ENCODE results near the gene MAGEB3.
"Not testable (repeated sequence)": the region's sequence is repeated elsewhere in the genome, so short reads cannot be mapped to it uniquely, and the experiment has no call there.

The MAGEB3 gene, protein sequence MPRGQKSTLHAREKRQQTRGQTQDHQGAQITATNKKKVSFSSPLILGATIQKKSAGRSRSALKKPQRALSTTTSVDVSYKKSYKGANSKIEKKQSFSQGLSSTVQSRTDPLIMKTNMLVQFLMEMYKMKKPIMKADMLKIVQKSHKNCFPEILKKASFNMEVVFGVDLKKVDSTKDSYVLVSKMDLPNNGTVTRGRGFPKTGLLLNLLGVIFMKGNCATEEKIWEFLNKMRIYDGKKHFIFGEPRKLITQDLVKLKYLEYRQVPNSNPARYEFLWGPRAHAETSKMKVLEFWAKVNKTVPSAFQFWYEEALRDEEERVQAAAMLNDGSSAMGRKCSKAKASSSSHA

DNA sequence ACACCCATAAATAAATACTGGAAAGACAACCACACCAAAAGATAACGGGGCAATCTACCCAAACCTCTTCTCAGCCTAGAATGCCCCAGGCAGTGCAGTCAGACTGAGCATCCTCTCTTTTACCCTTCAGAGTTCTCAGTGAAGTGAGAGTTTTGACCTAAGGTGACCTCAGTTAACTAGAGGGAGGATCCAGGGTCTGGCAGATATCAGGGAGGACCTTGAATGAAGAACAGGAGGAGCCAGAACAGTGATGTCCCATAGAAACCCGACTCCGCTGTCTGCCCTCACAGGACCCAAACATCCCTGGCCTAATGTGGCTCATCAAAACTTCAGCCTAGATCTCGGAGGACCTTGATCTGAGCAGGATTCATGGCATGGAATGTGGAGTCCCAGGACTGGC, at the start of gene MAGEB3:
TSS of gene MAGEB3 (plus strand) at position 263 of the 400 bp plus-strand sequence. CDS start 5,268 bp downstream, outside the sequence.
- DNase-seq (ENCODE audit: low spot score) = no peak

DNA sequence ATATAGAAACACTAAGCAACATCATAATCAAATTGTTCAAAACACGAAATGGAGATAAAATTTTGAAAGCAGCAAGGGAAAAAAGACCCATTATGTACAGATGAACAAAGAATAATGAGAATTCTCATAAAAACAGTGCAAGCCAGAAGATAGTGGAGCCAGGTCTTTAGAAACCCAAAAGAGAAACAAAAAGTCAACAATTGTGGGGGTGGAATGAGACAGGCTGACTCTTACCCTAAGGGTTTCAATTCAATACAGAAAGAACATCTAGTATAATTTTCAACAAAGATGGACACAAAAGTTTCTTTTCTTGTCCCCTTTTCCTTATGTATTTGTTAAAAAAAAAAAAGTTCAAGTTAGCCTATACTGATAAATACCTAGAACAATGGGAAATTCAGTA, 49.1 kb upstream of the MAGEB3 start:
- DNase-seq (ENCODE audit: low spot score) = no peak

DNA sequence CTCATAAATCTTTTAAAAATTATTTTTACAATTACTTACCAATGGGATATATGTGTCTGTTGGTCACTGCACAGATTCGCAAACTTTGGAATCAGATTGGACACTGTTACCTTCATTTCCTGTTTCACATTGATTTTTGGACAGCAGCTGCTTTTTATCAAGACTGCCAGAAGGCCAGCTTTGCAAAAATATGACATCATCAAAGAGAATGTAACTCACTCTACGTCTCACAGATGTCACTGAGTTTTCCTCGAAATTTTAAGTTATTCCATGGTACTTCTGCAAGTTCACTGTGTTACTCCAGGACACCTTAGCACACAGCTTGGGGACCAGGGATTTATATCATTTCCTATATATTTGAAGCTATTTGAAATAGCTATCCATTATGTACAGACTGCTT, 46.9 kb upstream of the MAGEB3 start:
- DNase-seq (ENCODE audit: low spot score) = no peak

GRCh38 chrX:30190426-30190825, 40.0 kb upstream of the MAGEB3 start:
- DNase-seq (ENCODE audit: low spot score) = no peak

DNA sequence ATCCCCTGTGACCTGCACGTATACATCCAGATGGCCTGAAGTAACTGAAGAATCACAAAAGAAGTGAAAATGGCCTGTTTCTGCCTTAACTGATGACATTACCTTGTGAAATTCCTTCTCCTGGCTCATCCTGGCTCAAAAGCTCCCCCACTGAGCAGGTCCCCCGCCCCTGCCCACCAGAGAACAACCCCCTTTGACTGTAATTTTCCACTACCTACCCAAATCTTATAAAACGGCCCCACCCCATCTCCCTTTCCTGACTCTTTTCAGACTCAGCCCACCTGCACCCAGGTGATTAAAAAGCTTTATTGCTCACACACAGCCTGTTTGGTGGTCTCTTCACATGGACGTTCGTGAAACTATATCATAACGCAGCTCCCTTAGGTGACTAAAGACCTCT, 36.5 kb upstream of the MAGEB3 start:
- DNase-seq (ENCODE audit: low spot score) = not testable (repeated sequence)

GRCh38 chrX:30196322-30196721, 34.1 kb upstream of the MAGEB3 start:
- peak; percentile 33 for DNase-seq (ENCODE audit: low spot score)

DNA sequence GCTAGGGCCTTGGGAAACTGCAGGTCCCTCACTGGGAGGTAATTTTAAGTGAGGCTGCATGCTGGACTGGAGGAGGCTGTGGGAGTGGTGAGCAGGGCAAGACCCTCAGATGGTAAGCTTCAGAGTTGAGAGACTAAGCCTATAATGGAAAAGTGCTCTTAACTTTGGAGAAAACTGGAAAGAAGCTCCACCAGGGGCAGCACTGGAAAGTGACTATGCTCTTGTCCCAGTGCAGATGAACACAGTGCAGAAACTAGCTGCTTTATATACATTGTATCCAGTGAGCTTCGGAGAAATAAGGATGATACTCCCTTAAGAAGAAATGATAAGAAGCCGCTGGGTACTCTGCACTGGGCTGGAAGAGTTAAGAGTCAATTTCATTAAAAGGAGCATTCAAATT, 18.3 kb upstream of the MAGEB3 start:
- no peak for DNase-seq (ENCODE audit: low spot score)

DNA sequence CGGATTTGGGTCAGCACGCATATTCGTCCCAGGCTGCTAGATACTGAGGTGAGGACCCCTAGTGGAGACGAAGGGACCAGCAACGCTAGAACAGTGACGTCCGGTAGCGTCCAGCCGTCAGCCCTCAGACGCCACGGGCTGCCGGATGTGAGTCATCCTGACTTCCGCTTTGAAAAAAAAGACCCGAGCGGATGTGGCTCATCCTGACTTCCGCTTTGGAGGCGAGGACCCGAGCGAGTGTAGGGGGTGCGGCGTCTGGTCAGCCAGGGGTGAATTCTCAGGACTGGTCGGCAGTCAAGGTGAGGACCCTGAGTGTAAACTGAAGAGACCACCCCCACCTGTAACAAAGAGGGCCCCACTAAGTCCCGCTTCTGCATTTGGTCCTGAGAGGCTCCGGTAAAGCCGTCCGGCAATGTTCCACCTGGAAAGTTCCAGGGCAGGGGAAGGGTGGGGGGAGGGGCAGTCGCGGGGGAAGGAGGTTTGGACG, 15.1 kb upstream of the MAGEB3 start, which contains the start of gene MAGEB2:
TSS of gene MAGEB2 (plus strand) at position 207 of the 487 bp plus-strand sequence. CDS start 3,018 bp downstream, outside the sequence.
- DNase-seq (ENCODE audit: low spot score) = no peak

GRCh38 chrX:30217465-30217864, 13.0 kb upstream of the MAGEB3 start:
- DNase-seq (ENCODE audit: low spot score) = no peak

- DNase-seq (ENCODE audit: low spot score) = no peak
These were observed 11.1 kb upstream of the MAGEB3 start for GRCh38 chrX:30219372-30219771.

DNA sequence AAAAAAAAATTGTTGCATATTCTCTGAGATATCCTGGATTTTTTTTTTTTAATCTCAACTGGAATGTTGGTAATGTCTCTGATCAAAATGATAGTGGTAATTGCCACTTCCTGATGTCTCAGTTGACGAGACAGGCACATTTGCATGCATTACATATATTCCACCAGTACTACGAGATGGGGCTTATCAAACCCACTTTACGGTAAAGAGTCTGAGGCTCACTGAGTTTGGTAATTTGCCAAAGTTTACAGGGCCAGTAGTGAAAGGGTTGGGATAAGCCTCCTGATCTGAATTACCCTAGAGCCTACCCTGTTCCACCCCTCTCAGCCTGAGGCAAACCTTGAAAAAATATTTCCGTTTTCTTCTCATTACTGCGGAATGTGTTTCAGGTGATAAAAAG, 9.8 kb upstream of the MAGEB3 start:
- no peak for DNase-seq (ENCODE audit: low spot score)

- no peak for DNase-seq (ENCODE audit: low spot score)
These were observed 5.9 kb upstream of the MAGEB3 start for GRCh38 chrX:30224536-30224935.

GRCh38 chrX:30228526-30228925, 1.9 kb upstream of the MAGEB3 start:
- DNase-seq (ENCODE audit: low spot score) = no peak

- DNase-seq (ENCODE audit: low spot score) = no peak
These were observed 11.4 kb downstream of the MAGEB3 start, which contains the start of gene MAGEB4 for GRCh38 chrX:30241724-30242415. TSS of gene MAGEB4 (plus strand) at chrX:30242000. CDS start at chrX:30242136, 136 bp downstream.

DNA sequence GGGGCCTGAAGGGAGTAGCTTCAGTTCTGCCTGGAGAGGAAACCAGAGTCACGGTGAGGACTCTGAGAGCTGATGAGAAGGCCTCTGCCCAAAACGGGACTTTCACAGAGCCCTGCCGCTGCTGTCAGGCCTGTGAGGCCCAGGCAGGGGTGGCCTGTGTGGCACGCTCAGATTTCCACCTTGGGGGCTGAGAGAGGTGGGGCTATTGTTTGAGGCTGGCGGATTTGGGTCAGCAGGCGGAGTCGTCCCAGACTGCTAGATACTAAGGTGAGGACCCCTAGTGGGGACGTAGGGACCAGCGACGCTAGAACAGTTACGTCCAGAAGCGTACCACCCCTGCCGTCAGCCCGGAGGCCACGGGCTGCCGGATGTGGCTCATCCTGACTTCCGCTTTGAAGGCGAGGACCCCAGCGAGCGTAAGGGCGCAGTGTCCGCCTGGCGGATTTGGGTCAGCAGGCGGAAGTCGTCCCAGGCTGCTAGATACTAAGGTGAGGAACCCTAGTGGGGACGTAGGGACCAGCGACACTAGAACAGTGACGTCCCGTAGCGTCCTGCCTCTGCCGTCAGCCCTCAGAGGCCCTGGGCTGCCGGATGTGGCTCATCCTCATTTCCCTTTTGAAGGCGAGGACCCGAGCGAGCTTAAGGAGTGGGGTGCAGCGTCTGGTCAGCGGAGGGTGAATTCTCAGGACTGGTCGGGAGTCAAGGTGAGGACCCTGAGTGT, 16.5 kb downstream of the MAGEB3 start, which contains the start of gene MAGEB1:
TSS of gene MAGEB1 (plus strand) at position 378 of the 721 bp plus-strand sequence. CDS start 3,348 bp downstream, outside the sequence.
- no peak for DNase-seq (ENCODE audit: low spot score)

- DNase-seq (ENCODE audit: low spot score) = no peak
These were observed 18.4 kb downstream of the MAGEB3 start for GRCh38 chrX:30248854-30249253.

DNA sequence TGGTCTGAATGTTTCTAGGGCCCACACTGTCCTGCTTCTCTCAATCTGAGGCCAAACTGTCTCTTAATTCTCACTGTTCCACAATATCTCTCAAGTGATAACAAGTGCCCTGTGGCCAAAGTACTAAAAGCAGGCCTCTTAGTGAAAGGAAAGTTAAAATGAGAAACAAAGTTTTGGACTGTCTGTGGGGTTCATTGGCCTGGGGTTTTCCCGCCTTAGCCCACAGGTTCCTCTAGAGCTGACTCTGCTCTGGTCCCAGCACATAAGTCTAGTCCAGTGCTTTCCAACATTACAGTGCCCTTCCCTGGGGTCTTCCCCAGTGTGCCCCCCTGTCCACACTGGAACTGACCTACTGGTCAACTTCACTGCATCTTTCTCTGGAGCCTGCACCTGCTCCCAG, 22.8 kb downstream of the MAGEB3 start:
- DNase-seq (ENCODE audit: low spot score) = no peak

DNA sequence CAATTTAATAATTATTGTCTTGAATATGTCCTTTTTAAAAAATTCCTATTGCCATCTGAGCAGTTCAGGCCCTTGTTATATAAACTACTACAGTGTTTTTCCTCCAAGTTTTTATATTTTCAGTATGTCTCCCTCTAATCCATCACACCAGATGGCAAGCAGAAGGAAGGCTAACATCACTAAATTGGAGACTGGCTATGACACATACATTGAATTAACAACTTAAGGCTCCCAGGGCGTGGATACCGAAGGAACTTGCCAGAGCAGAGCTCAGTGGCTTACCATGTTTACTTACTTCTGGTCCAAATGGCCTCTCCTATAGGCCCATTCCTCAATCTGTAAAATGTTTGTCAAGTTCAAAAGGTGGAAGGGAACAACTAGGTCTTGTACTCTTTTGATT, 29.5 kb downstream of the MAGEB3 start:
- DNase-seq (ENCODE audit: low spot score) = no peak

GRCh38 chrX:30261012-30261411, 30.6 kb downstream of the MAGEB3 start:
- no peak for DNase-seq (ENCODE audit: low spot score)

GRCh38 chrX:30262763-30263162, 32.3 kb downstream of the MAGEB3 start:
- DNase-seq (ENCODE audit: low spot score) = no peak

DNA sequence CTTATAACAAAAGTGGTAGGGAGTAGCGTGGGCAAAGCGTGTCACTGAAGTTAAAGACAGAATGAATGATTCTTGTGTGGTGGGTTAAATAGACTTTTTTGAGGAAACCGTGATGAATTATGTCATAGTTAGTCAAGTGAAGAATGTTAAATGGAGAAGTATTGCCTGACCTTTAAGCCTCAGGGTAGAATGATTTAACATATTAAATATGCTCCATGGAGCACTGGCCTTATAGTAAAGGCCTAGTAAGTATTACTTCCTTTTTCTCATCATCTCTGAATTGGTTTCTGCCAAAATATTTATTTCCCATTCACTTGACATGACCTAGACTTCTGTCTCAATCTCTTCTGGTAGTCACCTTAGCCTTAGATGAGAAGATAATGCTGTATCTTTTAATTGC, 40.2 kb downstream of the MAGEB3 start:
- no peak for DNase-seq (ENCODE audit: low spot score)

- DNase-seq (ENCODE audit: low spot score) = peak; percentile 4
These were observed 45.0 kb downstream of the MAGEB3 start for GRCh38 chrX:30275498-30275897.

Measured in GM03348 (cell line).